H1 (cell line): ENCODE results near the gene KCTD3. TPM values are rescaled to one million over a fixed set of nuclear protein-coding genes. Genes with fewer than 3 reads are reported as not detected.

ENCODE experiments used
- CTCF ChIA-PET: fragments of 300-600 bp; sonication (Branson Sonifier 250); formaldehyde crosslinking; loops from one replicate; lab custom pipeline; 2021; ENCODE audit not compliant: partially characterized antibody; lab: Charles Lee
- POLR2A ChIA-PET: fragments of 300-600 bp; sonication (Branson Sonifier 250); formaldehyde crosslinking; loops from one replicate; lab custom pipeline; 2021; ENCODE audit warnings: inconsistent platforms; ENCODE audit not compliant: partially characterized antibody; lab: Charles Lee
- DNase-seq, 2 experiments: peaks; one replicate each; pipeline versions ENCODE4 v3.0.0 to v3.0.0-alpha.2; 2010 to 2022; ENCODE audit warnings: low spot score in 2 of 2, low read depth in 1 of 2, mixed read lengths in 1 of 2
- FAIRE-seq: peaks from 2 replicates; lab custom pipeline; 2011; peaks lifted over from hg19 to GRCh38; lab: Jason Lieb, UNC
- H2AFZ ChIP-seq: 2 replicates; pipeline ENCODE4 v1.8.1; 2012; ENCODE audit warnings: low read length, inconsistent platforms
- H2AK5ac ChIP-seq: 2 replicates; pipeline ENCODE4 v1.6.1; 2013; ENCODE audit warnings: low read depth, low read length
- H2BK120ac ChIP-seq: replicated peaks from 2 replicates; pipeline ENCODE3; 2013; ENCODE audit warnings: low read depth, low read length, inconsistent platforms
- H2BK12ac ChIP-seq: 2 replicates; pipeline ENCODE4 v1.6.1; 2013; ENCODE audit warnings: low read depth, low read length
- H2BK15ac ChIP-seq: 2 replicates; pipeline ENCODE4 v1.6.1; 2013; ENCODE audit warnings: low read length
- H2BK20ac ChIP-seq: 2 replicates; pipeline ENCODE4 v1.6.1; 2013; ENCODE audit warnings: low read length
- H2BK5ac ChIP-seq: 2 replicates; pipeline ENCODE4 v1.6.1; 2013; ENCODE audit warnings: low read depth, low read length
- H3K14ac ChIP-seq: 2 replicates; pipeline ENCODE4 v1.6.1; 2013; ENCODE audit warnings: inconsistent platforms; ENCODE audit not compliant: insufficient read length
- H3K18ac ChIP-seq: 2 replicates; pipeline ENCODE4 v1.6.1; 2013; ENCODE audit warnings: low read length; ENCODE audit errors: extremely low read depth
- H3K23ac ChIP-seq: 2 replicates; pipeline ENCODE4 v1.6.1; 2013; ENCODE audit warnings: inconsistent platforms; ENCODE audit not compliant: insufficient read length
- H3K23me2 ChIP-seq: 2 replicates; pipeline ENCODE4 v1.6.1; 2013; ENCODE audit warnings: low read depth, low read length
- H3K27ac ChIP-seq: 2 replicates; pipeline ENCODE4 v1.6.1; 2011; ENCODE audit warnings: low read depth, low read length, inconsistent platforms
- H3K27me3 ChIP-seq, 4 experiments: replicated peaks in 1 of 4; 1 replicate in 1 of 4; 2 replicates in 3 of 4; pipeline versions ENCODE4 v1.6.1 to v1.8.1; 2011 to 2013; ENCODE audit warnings: low read length in 3 of 4, mild to moderate bottlenecking in 3 of 4, inconsistent platforms in 2 of 4, mixed read lengths in 2 of 4, moderate library complexity in 1 of 4; ENCODE audit not compliant: control insufficient read depth in 3 of 4, insufficient read depth in 3 of 4; ENCODE audit errors: extremely low read depth in 1 of 4
- H3K36me3 ChIP-seq, 4 experiments: 2 replicates each; pipeline versions ENCODE4 v1.6.1 to v1.8.1; 2011 to 2013; ENCODE audit warnings: mild to moderate bottlenecking in 4 of 4, low read length in 3 of 4, moderate library complexity in 2 of 4, control low read depth in 1 of 4, inconsistent platforms in 1 of 4; ENCODE audit not compliant: insufficient read depth in 4 of 4, control insufficient read depth in 2 of 4
- H3K4ac ChIP-seq: replicated peaks from 2 replicates; pipeline ENCODE3; 2013; ENCODE audit warnings: low read length, low read depth, mixed read lengths, inconsistent platforms; ENCODE audit not compliant: insufficient read length
- H3K4me1 ChIP-seq, 4 experiments: replicated peaks in 1 of 4; 1 replicate in 1 of 4; 2 replicates in 3 of 4; pipeline versions ENCODE4 v1.6.1 to v1.8.1; 2011 to 2013; ENCODE audit warnings: low read length in 3 of 4, inconsistent platforms in 2 of 4, mixed read lengths in 1 of 4; ENCODE audit not compliant: insufficient read depth in 4 of 4, control insufficient read depth in 3 of 4
- H3K4me2 ChIP-seq, 2 experiments: 2 replicates each; pipeline versions ENCODE4 v1.6.1 to v1.8.1; 2011 to 2013; ENCODE audit warnings: low read depth in 2 of 2, low read length in 2 of 2, control low read depth in 1 of 2, inconsistent platforms in 1 of 2, mild to moderate bottlenecking in 1 of 2; ENCODE audit not compliant: insufficient read depth in 1 of 2
- H3K4me3 ChIP-seq, 4 experiments: fragments of 200-600, 300-600 bp in 1 of 4; sonication (generic), shearing (Covaris generic), sonication (Bioruptor Twin) in 1 of 4; 2 replicates each; pipeline versions ENCODE4 v1.5.1 to v1.8.1; 2011 to 2016; ENCODE audit warnings: low read length in 4 of 4, low read depth in 3 of 4, control low read depth in 2 of 4, inconsistent platforms in 2 of 4, mild to moderate bottlenecking in 2 of 4, mixed read lengths in 1 of 4, moderate library complexity in 1 of 4; ENCODE audit not compliant: insufficient read depth in 2 of 4; ENCODE audit errors: extremely low read depth in 1 of 4
- H3K56ac ChIP-seq: replicated peaks from 2 replicates; pipeline ENCODE3; 2013; ENCODE audit warnings: low read depth, mild to moderate bottlenecking, mixed read lengths, low read length, inconsistent platforms; ENCODE audit not compliant: insufficient read length
- H3K79me1 ChIP-seq: 2 replicates; pipeline ENCODE4 v1.6.1; 2013; ENCODE audit warnings: low read depth, low read length, control low read depth
- H3K79me2 ChIP-seq, 2 experiments: 2 replicates each; pipeline versions ENCODE4 v1.6.1 to v1.8.1; 2012 to 2013; ENCODE audit warnings: low read length in 2 of 2, mild to moderate bottlenecking in 2 of 2, inconsistent platforms in 1 of 2; ENCODE audit not compliant: insufficient read depth in 2 of 2, control insufficient read depth in 1 of 2
- H3K9ac ChIP-seq, 4 experiments: replicated peaks in 1 of 4; 1 replicate in 1 of 4; 2 replicates in 3 of 4; pipeline versions ENCODE4 v1.6.1 to v1.8.1; 2011 to 2013; ENCODE audit warnings: low read depth in 3 of 4, low read length in 3 of 4, control low read depth in 2 of 4, mild to moderate bottlenecking in 2 of 4, moderate library complexity in 2 of 4, inconsistent platforms in 1 of 4; ENCODE audit errors: extremely low read depth in 1 of 4
- H3K9me3 ChIP-seq, 2 experiments: 2 replicates each; pipeline versions ENCODE4 v1.6.1 to v1.8.1; 2012 to 2013; ENCODE audit warnings: mild to moderate bottlenecking in 2 of 2, moderate library complexity in 2 of 2, control low read depth in 1 of 2, inconsistent platforms in 1 of 2, low read depth in 1 of 2, low read length in 1 of 2, mixed read lengths in 1 of 2; ENCODE audit not compliant: insufficient read depth in 2 of 2
- H4K20me1 ChIP-seq, 2 experiments: replicated peaks in 1 of 2; 2 replicates each; pipeline versions ENCODE3 to v1.8.1; 2011 to 2013; ENCODE audit warnings: inconsistent platforms in 2 of 2, low read length in 2 of 2, mild to moderate bottlenecking in 1 of 2; ENCODE audit not compliant: insufficient read depth in 2 of 2, control insufficient read depth in 1 of 2
- H4K5ac ChIP-seq: 2 replicates; pipeline ENCODE4 v1.6.1; 2013; ENCODE audit warnings: low read length, low read depth, mixed read lengths, inconsistent platforms; ENCODE audit not compliant: insufficient read length
- H4K8ac ChIP-seq: 2 replicates; pipeline ENCODE4 v1.8.0; 2013; ENCODE audit warnings: mild to moderate bottlenecking, moderate library complexity, low read length, inconsistent platforms; ENCODE audit not compliant: insufficient read depth; ENCODE audit errors: extremely low read depth
- H4K91ac ChIP-seq: replicated peaks from 2 replicates; pipeline ENCODE3; 2013; ENCODE audit warnings: low read length, mixed read lengths, inconsistent platforms; ENCODE audit not compliant: insufficient read length
- polyA plus RNA-seq, 7 experiments: library from polyadenylated mRNA; depleted of rRNA in 3 of 7; stranded (reverse) in 5 of 7; unstranded in 2 of 7; fragments of >200 nt in 5 of 7; fragments of 200-250 nt in 2 of 7; gene quantifications; 1 replicate in 5 of 7; 2 replicates in 1 of 7; 4 replicates in 1 of 7; pipeline versions ENCODE4 v1.2.1 to v1.2.3, GENCODE V29; 2011 to 2013; ENCODE audit warnings: missing spikeins in 2 of 7, mixed read lengths in 2 of 7
- total RNA-seq: library from RNA; stranded (reverse); fragmentation: NEBNext Ultra II Directional; extraction: Animal tissue kit (Norgen Biotek cat#: 25700); gene quantifications from 2 replicates; pipeline ENCODE4 v1.2.1, GENCODE V29; 2021
- TF ChIP-seq, protein P1 (sequence below): fragments of 300-600 bp; sonication (generic); IDR thresholded peaks from 2 replicates; pipeline ENCODE4 v1.7.1; 2012; ENCODE audit warnings: low read length, moderate library complexity, mild to moderate bottlenecking, inconsistent platforms; ENCODE audit not compliant: insufficient replicate concordance

Gene KCTD3
- total and polyA plus RNA-seq, 2 of the 8 experiments (the other 6 are each of a cell fraction or from before 2014, with no cell fraction given), result 43.0 to 55.6 TPM

GRCh38 chr1:215526846-215527151 lies 40.3 kb upstream of the KCTD3 start:
- FAIRE-seq, result no peak
- Histone ChIP-seq H3K23me2 (no peaks in the 10 kb centered on the region), H4K91ac (no peak overlapping the region), H2BK15ac (no peak overlapping the region), H3K9me3 (no peaks in the 10 kb centered on the region), H3K18ac (no peak overlapping the region), H4K5ac (no peak overlapping the region), H3K27ac (no peak overlapping the region), H3K4me1 (no peaks in the 10 kb centered on the region), H2AFZ (no peak overlapping the region), H3K9ac (no peak overlapping the region), H3K4ac (no peak overlapping the region), H2BK5ac (no peak overlapping the region), H4K8ac (no peak overlapping the region), H2AK5ac (no peak overlapping the region), H3K79me2 (no peaks in the 10 kb centered on the region), H3K14ac (no peak overlapping the region), H3K36me3 (no peaks in the 10 kb centered on the region), H2BK120ac (no peak overlapping the region), H4K20me1 (no peaks in the 10 kb centered on the region), H3K4me3 (no peak overlapping the region), H3K27me3 (no peaks in the 10 kb centered on the region), H2BK12ac (no peak overlapping the region), H3K4me2 (no peak overlapping the region), H2BK20ac (no peak overlapping the region), H3K23ac (no peak overlapping the region), H3K56ac (no peak overlapping the region), H3K79me1 (no peaks in the 10 kb centered on the region)
- TF ChIP-seq, protein P1, sequence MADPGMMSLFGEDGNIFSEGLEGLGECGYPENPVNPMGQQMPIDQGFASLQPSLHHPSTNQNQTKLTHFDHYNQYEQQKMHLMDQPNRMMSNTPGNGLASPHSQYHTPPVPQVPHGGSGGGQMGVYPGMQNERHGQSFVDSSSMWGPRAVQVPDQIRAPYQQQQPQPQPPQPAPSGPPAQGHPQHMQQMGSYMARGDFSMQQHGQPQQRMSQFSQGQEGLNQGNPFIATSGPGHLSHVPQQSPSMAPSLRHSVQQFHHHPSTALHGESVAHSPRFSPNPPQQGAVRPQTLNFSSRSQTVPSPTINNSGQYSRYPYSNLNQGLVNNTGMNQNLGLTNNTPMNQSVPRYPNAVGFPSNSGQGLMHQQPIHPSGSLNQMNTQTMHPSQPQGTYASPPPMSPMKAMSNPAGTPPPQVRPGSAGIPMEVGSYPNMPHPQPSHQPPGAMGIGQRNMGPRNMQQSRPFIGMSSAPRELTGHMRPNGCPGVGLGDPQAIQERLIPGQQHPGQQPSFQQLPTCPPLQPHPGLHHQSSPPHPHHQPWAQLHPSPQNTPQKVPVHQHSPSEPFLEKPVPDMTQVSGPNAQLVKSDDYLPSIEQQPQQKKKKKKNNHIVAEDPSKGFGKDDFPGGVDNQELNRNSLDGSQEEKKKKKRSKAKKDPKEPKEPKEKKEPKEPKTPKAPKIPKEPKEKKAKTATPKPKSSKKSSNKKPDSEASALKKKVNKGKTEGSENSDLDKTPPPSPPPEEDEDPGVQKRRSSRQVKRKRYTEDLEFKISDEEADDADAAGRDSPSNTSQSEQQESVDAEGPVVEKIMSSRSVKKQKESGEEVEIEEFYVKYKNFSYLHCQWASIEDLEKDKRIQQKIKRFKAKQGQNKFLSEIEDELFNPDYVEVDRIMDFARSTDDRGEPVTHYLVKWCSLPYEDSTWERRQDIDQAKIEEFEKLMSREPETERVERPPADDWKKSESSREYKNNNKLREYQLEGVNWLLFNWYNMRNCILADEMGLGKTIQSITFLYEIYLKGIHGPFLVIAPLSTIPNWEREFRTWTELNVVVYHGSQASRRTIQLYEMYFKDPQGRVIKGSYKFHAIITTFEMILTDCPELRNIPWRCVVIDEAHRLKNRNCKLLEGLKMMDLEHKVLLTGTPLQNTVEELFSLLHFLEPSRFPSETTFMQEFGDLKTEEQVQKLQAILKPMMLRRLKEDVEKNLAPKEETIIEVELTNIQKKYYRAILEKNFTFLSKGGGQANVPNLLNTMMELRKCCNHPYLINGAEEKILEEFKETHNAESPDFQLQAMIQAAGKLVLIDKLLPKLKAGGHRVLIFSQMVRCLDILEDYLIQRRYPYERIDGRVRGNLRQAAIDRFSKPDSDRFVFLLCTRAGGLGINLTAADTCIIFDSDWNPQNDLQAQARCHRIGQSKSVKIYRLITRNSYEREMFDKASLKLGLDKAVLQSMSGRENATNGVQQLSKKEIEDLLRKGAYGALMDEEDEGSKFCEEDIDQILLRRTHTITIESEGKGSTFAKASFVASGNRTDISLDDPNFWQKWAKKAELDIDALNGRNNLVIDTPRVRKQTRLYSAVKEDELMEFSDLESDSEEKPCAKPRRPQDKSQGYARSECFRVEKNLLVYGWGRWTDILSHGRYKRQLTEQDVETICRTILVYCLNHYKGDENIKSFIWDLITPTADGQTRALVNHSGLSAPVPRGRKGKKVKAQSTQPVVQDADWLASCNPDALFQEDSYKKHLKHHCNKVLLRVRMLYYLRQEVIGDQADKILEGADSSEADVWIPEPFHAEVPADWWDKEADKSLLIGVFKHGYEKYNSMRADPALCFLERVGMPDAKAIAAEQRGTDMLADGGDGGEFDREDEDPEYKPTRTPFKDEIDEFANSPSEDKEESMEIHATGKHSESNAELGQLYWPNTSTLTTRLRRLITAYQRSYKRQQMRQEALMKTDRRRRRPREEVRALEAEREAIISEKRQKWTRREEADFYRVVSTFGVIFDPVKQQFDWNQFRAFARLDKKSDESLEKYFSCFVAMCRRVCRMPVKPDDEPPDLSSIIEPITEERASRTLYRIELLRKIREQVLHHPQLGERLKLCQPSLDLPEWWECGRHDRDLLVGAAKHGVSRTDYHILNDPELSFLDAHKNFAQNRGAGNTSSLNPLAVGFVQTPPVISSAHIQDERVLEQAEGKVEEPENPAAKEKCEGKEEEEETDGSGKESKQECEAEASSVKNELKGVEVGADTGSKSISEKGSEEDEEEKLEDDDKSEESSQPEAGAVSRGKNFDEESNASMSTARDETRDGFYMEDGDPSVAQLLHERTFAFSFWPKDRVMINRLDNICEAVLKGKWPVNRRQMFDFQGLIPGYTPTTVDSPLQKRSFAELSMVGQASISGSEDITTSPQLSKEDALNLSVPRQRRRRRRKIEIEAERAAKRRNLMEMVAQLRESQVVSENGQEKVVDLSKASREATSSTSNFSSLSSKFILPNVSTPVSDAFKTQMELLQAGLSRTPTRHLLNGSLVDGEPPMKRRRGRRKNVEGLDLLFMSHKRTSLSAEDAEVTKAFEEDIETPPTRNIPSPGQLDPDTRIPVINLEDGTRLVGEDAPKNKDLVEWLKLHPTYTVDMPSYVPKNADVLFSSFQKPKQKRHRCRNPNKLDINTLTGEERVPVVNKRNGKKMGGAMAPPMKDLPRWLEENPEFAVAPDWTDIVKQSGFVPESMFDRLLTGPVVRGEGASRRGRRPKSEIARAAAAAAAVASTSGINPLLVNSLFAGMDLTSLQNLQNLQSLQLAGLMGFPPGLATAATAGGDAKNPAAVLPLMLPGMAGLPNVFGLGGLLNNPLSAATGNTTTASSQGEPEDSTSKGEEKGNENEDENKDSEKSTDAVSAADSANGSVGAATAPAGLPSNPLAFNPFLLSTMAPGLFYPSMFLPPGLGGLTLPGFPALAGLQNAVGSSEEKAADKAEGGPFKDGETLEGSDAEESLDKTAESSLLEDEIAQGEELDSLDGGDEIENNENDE, result no peak
- ChIA-PET POLR2A (no interaction called here), CTCF (interaction anchor here (0.7 to 2.4 kb wide), 17 partner anchors 9 to 899 kb away, joined by 3 to 12 read pairs (median 4); no protein-coding TSS in a partner anchor)
- no peak for DNase-seq
